HG03066 (cell line): ENCODE data around the gene DDC.

Experiments
- ATAC-seq: cut with Tn5 transposase; IDR thresholded peaks from one replicate; pipeline ENCODE4 v1.9.1; 2021; ENCODE audit warnings: low read depth; ENCODE audit not compliant: unreplicated experiment

Gene DDC, protein sequence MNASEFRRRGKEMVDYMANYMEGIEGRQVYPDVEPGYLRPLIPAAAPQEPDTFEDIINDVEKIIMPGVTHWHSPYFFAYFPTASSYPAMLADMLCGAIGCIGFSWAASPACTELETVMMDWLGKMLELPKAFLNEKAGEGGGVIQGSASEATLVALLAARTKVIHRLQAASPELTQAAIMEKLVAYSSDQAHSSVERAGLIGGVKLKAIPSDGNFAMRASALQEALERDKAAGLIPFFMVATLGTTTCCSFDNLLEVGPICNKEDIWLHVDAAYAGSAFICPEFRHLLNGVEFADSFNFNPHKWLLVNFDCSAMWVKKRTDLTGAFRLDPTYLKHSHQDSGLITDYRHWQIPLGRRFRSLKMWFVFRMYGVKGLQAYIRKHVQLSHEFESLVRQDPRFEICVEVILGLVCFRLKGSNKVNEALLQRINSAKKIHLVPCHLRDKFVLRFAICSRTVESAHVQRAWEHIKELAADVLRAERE

DNA sequence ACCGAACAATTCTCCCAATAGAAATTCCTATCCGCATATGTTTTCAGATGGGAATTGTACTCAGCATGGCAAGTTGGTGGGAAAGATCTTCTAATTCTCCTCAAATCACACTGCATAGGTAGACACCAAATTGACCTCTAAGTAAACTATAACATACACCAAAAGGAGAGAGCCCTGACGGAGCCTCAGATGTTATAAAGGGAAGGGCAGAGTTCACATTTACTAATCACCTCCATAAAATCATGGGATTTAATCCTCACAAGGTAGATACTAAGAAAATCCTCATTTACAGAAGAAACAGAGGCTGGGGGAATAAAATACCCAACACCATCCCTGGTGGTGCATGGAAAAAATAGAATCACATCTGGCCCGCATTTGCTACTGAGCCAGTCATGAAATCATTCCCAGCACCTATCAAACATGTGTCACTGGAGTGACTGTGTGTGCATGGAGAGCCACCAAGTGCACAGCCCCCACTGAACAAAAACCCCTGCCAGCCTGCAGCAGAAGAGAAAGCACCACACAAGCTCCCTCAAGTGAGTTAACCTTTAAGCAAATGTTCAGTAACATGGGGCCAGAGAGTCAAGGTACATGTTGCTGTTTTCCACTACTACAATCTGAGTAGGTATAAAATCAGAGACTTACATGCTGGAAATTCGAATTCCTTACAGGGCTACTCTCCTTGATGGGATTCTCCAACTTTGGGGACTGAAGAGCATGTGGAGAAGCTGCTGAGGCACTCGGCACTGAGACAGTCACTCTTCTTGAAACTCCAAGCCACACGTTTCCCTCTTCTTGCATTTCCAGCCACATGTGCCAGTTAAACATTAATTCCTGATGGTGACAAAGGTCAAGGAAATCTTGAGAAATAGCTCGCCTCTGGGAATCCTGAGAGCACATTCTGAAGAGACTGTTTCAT is at the start of gene DDC:
TSS of gene DDC (minus strand) at position 766 of the 919 bp plus-strand sequence. CDS start 21,320 bp downstream, outside the sequence.
- no peak for ATAC-seq

DNA sequence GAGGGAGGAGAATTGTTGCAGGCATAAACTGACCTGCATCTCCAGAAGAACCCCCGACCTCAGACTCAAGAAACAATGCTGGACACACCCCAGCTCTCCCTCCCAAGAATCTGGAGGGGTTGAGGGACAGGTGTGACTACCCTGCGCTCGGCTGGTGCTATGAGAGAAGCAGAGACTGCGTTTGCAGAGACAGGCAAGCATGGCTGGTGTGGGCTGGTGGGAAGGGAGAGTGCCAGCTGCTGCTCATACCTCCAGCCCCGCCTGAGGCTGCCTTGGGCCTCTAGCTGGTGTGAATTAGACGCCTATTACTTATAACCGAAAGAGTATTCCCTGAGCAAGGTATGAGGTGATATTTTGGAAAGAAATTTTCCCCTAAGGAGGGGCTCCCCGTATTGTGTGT is 48.3 kb upstream of the DDC start:
- ATAC-seq, result no peak

DNA sequence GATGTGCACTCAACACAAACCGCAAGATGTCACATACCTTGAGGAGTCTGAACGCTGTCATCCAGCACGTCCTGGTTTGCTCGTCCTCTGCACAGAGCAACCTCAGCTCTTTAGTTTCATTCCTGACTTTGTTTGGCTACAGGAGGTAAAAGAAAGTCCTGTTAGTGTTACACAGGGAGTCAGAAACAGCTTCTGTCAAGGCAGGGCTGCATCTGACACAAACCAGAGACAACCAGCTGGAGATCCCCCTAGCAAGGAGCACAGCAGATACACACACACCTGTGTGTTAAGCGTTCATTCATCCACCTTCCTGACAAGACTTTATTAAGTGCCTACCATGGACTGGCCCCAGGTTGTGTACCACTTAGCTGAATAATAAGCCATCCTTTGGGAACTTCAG is 47.5 kb upstream of the DDC start:
- no peak for ATAC-seq

DNA sequence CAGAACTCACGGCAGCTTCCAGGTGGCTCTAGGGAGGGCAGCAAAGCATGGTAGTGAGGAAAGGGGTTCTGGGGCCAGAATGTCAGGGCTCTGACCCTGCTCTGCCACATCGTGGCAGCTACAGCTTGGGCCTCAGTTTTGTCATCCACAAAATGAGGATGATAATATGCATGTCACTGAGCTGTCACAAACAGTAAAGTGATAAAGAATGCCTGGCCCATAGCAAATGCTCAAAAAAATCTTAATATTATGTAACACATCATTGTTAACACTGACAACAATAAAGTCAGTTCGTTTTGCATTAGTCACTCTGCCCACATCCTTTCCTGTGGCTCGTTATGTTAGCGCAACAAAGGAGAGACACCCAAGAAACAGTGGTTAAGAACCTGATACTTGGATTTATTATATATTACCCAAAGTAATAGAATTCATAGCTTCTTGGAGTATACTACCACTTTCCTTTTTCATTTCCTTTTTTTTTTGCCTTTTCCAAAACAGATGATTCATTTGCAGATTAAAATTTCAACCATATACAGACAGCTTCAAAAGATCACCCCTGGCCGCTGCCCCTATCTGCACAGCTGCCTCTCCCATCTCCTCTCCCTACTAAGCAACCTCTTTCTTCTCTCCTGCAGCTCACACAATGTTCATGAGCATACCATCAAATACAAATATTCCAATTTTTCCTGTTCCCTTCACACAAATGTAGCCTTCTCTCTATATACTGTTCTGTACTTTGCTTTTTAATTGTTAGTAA is 45.5 kb upstream of the DDC start:
- ATAC-seq, result no peak

DNA sequence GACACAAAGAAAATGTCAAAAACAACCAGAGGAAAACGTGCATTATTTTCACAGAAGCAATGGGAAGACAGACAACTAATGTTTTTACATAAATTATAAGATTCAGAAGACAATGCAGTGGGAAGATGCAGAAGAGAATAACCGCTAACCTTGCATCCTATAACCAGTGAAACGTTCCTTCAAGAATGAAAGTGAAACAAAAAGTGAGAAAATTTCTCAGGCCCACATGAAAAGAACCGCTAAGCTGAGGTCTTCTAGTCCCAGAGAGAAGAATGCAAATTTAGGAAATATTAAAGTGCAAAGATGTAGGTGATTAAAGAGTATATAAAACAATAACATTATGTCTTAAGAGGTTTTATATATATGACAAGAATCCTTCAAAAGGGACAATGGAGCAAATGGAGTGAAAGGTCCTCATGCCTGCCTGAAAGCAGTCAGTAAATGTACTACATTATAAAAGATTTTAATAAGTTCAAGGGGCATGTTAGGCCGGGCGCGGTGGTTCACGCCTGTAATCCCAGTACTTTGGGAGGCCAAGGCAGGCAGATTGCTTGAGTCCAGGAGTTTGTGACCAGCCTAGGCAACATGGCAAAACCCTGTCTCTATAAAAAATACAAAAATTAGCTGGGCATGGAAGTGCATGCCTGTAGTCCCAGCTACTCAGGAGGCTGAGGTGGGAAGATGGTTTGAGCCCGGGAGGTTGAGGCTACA is 43.1 kb upstream of the DDC start:
- no peak for ATAC-seq

DNA sequence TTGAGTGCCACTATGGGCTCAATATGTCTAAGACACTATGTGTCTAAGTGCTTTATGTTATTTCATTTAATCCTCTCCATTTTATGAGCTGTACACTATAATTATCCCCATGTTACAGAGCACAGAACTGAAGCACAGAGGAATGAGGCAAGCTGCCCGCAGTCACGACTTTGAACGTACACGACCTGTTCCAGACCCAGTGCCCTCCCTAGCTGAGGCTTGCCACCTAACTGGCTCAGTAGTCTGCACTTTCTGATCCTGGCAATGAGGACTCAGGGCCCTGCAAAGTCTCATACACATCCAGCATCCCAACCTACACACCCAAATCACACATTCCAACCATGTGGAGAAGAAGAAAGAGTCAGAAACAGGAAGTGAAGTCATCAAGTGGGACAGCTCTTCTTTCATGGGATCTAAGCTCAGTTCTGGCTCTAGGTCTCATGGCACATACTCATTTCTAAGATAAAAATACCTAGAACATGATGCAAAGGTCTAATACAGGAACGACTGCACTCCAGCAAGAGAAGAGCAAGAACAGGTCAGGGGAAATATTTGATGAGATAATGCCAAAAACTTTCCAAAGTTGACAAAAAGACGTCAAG is 42.4 kb upstream of the DDC start:
- ATAC-seq, result no peak

DNA sequence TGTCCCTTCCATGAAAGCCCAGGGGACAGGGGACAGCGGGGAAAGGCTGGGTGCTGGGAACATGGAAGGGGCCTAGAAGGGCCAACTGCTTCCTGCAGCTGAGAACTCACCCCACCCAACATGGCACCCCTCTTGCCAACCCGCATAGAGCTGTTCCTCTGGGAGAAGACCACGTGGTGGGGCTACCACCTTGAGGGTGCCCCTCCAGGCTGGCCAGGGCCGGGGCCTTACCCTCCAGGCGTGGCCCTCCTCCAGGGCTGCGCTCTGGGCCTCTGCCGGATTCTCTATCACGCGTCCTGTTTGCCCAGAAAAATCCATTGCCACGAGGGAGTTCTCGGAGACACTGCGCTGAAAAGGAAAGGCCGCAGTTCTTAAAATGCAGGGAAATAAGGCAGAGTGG is 39.9 kb upstream of the DDC start:
- ATAC-seq, result no peak

DNA sequence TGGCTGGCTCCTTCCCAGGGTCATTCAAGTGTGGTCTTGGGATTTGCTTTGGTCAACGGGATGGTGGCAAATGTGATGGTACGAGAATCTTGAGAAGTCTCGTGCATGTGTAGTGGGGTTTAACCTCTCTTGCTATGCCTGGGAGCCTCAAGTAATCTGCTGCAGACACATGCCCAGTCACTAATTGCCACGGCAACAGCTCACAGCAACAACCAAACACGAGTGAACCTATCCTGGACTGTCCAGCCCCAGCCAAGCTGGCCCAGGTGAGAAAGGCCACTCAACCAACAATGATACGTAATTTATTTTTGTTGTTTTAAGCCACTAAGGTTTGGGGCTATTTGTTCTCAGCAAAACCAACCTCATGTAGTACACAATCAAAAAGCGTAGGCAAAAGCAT is 38.1 kb upstream of the DDC start:
- ATAC-seq, result no peak

DNA sequence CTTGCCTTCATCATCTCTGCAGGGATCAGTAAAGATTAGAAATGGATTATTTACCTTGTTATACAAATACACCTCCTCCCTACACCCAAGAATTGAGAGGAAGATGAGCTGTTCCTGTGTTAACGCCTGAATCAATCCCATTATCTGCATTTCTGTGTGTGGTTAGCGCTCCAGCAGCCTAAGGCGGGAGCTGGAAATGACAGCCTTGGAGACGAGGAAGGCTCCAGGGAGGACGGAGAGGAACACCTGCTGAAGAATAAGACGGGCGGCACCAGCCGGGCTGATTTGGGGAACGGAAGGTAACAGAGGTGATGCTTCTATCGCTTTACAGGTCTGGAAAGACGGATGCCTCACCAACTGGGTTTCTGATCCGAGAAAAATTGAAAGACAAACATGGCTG is 34.2 kb upstream of the DDC start:
- no peak for ATAC-seq

DNA sequence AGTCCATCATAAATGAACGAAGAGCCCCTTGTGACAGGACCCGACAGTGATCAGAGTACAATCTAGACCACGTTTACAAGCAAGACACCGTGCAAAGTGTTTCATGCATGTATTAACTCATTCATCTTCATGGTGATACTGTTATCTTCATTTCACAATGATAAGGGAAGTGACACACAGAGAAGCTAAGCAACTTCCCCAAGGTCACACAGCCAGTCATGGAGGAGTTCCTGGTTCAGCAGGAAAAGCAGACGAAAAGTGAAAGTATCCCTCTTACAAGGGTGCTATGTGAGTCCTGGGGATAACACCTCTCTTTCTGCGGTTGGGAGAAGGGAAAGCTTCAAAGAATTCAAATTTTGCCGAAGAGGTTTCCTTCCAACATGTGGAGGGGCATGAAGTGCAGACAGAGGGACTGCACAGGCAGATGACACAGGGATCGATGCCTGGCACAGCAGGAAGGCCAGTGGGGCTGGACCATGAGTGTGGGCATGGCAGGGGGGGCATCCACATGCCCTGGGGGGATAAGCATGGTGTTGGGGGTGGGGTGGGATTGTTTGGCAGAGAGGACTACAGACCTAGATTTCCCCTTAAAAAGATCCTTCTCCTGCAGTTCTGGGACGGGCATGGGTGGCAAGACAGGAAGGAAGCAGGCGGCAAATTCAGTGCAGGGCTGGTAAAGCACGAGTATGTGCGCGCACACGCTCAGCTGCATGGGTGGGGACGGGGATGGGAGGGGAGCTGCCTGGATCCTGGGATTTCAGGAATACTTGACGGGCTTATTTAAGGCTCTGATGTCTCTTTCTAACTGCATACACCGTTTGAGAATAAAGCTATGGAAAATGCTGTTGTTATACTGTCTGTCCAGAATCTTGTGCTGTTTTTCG is 33.5 kb upstream of the DDC start:
- no peak for ATAC-seq

DNA sequence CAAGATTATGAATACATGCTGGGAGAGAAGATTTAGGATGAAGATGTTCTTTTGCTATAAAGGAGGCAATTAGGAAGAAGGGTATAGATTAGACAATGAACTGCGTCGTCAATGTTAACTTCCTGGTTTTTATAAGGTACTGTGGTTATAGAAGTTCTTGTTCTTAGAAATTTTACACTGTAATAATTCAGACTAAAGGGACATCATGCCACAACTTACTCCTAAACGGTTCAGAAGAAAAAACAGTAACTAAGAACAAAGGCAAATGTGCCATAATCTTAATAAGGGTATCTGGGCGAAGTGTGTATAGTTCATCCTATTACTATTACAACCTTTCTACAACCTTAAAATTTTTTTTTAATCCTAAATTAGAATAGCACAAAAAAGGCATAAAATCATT is 31.3 kb upstream of the DDC start:
- no peak for ATAC-seq

DNA sequence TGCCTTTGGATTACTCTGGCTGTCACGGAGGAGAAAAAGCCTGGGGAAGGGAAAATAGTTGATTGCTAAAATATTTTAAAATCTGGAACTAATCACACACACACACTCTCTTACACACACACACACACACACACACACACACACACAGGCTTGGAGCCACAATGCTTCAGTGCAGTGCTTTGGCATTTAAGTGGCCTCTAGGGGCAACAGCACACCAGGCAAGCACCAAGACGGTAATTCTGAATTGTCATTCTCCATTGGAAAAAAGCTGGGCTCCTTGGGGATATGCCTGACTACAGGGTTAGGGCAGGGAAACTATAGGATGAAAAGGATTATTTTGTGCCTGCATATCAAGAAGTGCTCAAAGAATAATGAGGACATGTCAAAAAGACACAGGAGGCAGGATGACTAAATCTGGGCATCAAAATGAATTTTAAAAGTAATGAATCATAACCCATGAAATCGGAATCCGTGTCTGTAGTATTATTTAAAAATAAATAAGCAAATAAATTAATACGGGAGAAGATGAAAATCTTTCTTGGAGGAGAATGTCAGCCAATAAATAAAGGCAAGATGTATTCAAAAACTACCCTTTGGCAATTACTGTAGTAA is 30.4 kb upstream of the DDC start:
- no peak for ATAC-seq

DNA sequence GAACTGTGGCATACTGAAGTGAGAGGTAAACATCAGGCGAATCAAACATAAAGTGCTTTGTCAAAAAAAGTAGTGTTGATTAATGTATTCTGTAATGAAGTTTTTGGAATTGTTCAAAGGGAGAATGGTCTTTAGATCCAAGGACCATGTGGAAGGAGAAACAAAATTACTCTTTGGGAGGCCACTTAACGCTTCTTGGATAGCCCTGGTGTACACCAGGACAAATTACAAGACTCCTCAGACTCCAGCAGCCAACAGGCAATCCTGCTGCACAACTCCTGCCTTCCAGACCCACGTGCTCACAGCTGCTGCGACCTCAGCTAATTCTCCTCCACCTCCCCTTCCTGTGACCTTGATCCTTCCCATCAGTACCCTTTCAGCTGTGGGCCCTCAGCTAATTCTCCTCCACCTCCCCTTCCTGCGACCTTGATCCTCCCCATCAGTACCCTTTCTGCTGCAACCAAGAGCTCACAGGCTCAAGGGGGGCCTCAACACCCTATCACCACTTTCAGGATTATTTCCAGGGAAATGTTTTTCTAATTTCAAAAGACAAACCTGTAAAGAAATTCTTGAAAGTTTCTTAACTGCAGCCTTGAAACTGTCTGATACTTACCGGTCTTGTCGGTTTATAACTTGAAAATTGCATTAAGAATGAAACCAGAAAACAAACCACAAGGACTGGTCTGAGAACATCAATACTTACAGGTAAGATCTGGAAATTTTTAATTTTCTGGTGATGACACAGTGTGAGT is 29.7 kb upstream of the DDC start:
- ATAC-seq, result no peak

DNA sequence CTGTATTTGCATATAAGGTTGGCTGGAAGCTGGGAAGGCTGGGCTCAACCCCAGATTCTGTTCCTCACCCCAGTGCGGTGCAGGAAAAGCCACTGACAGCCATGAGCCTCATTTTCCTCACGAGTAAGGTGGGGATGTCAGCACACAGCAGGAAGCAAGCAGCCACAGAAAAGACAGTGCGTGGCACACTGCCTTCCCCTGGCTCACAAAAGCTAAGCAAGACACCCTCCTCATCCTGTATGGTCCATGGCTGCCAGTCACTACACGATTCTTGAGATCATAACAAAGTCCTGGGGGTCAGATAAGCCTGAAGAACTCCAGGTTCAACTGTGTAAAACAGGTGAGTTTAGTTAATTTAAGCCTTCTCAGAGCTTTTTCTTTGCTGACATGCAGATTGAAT is 28.9 kb upstream of the DDC start:
- no peak for ATAC-seq

DNA sequence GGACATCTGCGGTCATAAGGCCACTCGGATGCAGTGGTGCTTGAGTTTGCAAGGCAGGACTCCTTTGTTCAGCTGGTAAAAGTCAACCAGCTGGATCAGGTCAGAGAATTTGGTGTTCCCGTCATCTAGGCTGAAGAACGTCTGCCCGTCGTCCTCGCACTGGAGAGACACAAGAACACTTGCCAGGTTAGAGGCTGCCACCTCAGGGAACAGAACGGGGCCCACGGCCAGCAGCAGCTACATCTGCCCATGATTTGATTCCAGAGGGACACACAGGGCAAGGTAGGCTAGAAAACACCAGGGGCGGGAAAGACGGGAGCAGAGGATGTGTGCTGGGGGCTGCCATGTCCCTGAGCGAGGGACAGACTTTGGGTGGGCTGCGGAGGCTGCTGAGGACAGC is 27.7 kb upstream of the DDC start:
- no peak for ATAC-seq

DNA sequence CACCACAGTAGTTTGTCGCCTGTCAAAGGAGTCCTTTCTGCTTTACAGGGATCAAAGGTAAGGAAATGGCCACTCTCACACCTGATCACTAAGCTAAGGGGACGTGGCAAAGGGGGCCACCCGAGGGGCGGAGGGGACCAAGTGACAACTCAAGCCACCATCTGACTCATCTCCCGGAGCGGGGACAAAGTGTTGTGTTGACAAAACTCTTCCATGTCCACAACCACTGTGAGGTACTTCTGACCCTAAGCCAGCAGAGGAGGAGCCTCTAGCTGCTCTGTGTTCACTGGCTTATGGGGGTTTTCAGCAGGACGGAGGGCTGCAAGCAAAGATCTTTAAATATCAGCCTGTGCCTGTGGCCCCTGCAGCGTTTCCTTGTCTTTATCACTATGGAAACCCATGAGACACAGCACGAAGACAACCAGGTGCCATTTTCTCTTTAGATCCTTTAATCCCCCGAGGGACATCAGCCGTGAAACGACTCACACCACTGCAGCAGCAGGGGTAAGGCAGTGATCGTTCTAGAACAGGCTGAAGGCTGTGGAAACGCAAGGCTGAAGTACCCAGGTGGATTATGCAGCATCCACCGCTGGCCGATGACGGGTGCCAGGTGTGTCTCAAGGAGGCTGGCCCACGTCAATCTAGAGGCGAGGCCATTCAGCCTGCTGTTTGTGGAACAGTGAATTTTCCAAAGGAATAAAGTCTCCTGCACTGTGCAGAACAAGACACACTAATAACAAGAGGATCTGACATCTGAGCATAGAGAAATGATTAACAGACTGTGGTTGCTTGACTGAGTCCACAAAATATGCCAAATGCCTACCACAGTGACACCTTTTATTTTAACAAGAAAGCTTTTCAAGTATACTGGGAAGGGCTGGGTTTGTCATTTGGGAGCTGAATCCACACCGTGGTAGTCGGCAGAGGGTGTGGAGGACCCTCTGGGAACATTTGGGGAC is 26.6 kb upstream of the DDC start:
- ATAC-seq, result peak; percentile 66

DNA sequence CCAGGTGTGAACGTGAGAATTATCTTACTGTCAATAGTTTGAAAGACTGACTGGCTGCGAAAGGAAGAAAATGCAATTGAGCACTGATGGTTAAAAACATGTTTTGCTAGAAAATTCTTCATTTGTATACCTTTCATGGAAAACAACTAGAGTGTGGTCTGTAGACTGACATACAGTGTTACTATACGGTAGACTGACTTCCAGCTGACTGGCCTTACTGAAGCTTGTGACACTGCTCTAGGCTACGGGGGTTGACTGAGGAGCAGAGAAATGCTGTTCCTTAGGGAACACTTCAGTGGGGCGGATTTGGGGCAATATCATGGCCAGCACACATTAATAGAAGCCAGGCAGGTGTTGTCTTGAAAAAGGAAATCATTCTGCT is 25.9 kb upstream of the DDC start:
- no peak for ATAC-seq
